ENCODE results near the gene PPP1R13B.

Gene PPP1R13B

GRCh38 chr14:103734081-103734888 lies 113.1 kb downstream of the PPP1R13B start:
- TF ChIP-seq CTCF (IDR thresholded peaks at IDR 0.05) = no peak
- H3K9me3 Mint-ChIP-seq = no peaks in the 10 kb centered on the region
- DNase-seq = no peak
- H3K27me3 Mint-ChIP-seq (ENCODE audit: low read depth, poor library complexity) = peaks cover under 1% of the 10 kb centered on the region
- peaks cover 14% of the 10 kb centered on the region for H3K4me1 Mint-ChIP-seq
- H3K4me3 Mint-ChIP-seq = no peak overlapping the region
- peak overlapping the region; percentile 87 for H3K27ac Mint-ChIP-seq
- peaks cover 32% of the 10 kb centered on the region for H3K36me3 Mint-ChIP-seq (ENCODE audit: low read depth)

- Mint-ChIP-seq H3K4me1 (peaks cover 11% of the 10 kb centered on the region), H3K9me3 (no peaks in the 10 kb centered on the region), H3K27ac (no peak overlapping the region), H3K4me3 (no peak overlapping the region), H3K36me3 (ENCODE audit: low read depth) (peaks cover 35% of the 10 kb centered on the region), H3K27me3 (ENCODE audit: low read depth, poor library complexity) (no peaks in the 10 kb centered on the region)
- no peak for DNase-seq
- no peak for TF ChIP-seq CTCF (IDR thresholded peaks at IDR 0.05)
These were observed 113.7 kb downstream of the PPP1R13B start for GRCh38 chr14:103733651-103734050.

- no peak for TF ChIP-seq CTCF (IDR thresholded peaks at IDR 0.05)
- no peaks in the 10 kb centered on the region for H3K9me3 Mint-ChIP-seq
- H3K4me1 Mint-ChIP-seq = peaks cover 5% of the 10 kb centered on the region
- DNase-seq = no peak
- peak overlapping the region; percentile 55 for H3K27ac Mint-ChIP-seq
- peaks cover 33% of the 10 kb centered on the region for H3K36me3 Mint-ChIP-seq (ENCODE audit: low read depth)
- no peak overlapping the region for H3K4me3 Mint-ChIP-seq
- H3K27me3 Mint-ChIP-seq (ENCODE audit: low read depth, poor library complexity) = no peaks in the 10 kb centered on the region
These were observed 114.3 kb downstream of the PPP1R13B start for GRCh38 chr14:103732868-103733620.

- peaks cover 27% of the 10 kb centered on the region for H3K36me3 Mint-ChIP-seq (ENCODE audit: low read depth)
- H3K4me1 Mint-ChIP-seq = no peaks in the 10 kb centered on the region
- no peak for TF ChIP-seq CTCF (IDR thresholded peaks at IDR 0.05)
- peak overlapping the region; percentile 55 for H3K27ac Mint-ChIP-seq
- DNase-seq = no peak
- H3K9me3 Mint-ChIP-seq = no peaks in the 10 kb centered on the region
- no peak overlapping the region for H3K4me3 Mint-ChIP-seq
- no peaks in the 10 kb centered on the region for H3K27me3 Mint-ChIP-seq (ENCODE audit: low read depth, poor library complexity)
These were observed 115.2 kb downstream of the PPP1R13B start for GRCh38 chr14:103731916-103732867.

- Mint-ChIP-seq H3K4me3 (no peak overlapping the region), H3K27ac (no peak overlapping the region), H3K9me3 (no peaks in the 10 kb centered on the region), H3K36me3 (ENCODE audit: low read depth) (peaks cover 27% of the 10 kb centered on the region), H3K27me3 (ENCODE audit: low read depth, poor library complexity) (no peaks in the 10 kb centered on the region), H3K4me1 (peaks cover 3% of the 10 kb centered on the region)
- no peak for DNase-seq
- TF ChIP-seq CTCF (IDR thresholded peaks at IDR 0.05) = no peak
These were observed 115.9 kb downstream of the PPP1R13B start for GRCh38 chr14:103731481-103731880.
